Measurements from ENCODE around the gene HOXD11. TPM values are rescaled to one million over a fixed set of nuclear protein-coding genes. Genes with fewer than 3 reads are reported as not detected.
A peak's percentile ranks its signal among the peaks of the same experiment; 100 is the strongest.

The HOXD11 gene
- total and polyA plus RNA-seq, 2 of the 13 experiments (the other 11 are each of a cell fraction or from before 2014, with no cell fraction given): not detected

- TF ChIP-seq ZUFSP (CRISPR knock-in tag; IDR thresholded peaks at IDR 0.05; ENCODE audit: borderline replicate concordance) (no peak), ZHX1 (CRISPR knock-in tag; IDR thresholded peaks at IDR 0.05; ENCODE audit: low read depth) (no peak), FOXC1 (CRISPR knock-in tag; IDR thresholded peaks at IDR 0.05; ENCODE audit: borderline replicate concordance) (peak; percentile 92), ZNF431 (CRISPR knock-in tag; IDR thresholded peaks at IDR 0.05; ENCODE audit: borderline replicate concordance, low read depth) (0 out of 2 replicates have a peak, but pooled peaks have one; percentile 59), ZNF17 (CRISPR knock-in tag; IDR thresholded peaks at IDR 0.05) (no peak), MLX (CRISPR knock-in tag; IDR thresholded peaks at IDR 0.05) (peak; percentile 39; the same call in 1 of the 2 replicates), ZNF7 (CRISPR knock-in tag; IDR thresholded peaks at IDR 0.05) (no peak), KDM6A (CRISPR knock-in tag; IDR thresholded peaks at IDR 0.05; ENCODE audit: low read depth) (no peak), ZNF703 (CRISPR knock-in tag; IDR thresholded peaks at IDR 0.05; ENCODE audit: borderline replicate concordance) (0 out of 2 replicates have a peak, but pooled peaks have one; percentile 16), FOXA1 (IDR thresholded peaks at IDR 0.05) (no peak), FOXA1 (CRISPR knock-in tag; IDR thresholded peaks at IDR 0.05) (no peak; the same call in 1 of the 2 replicates), ZNF496 (CRISPR knock-in tag; IDR thresholded peaks at IDR 0.05; ENCODE audit: insufficient replicate concordance) (no peak), ZNF740 (CRISPR knock-in tag; IDR thresholded peaks at IDR 0.05) (no peak; the same call in 1 of the 2 replicates), KAT2B (IDR thresholded peaks at IDR 0.05; ENCODE audit: borderline replicate concordance, low read depth, low read length) (no peak), MXD4 (CRISPR knock-in tag; IDR thresholded peaks at IDR 0.05) (peak; percentile 53; the same call in 1 of the 2 replicates), GFI1 (CRISPR knock-in tag; IDR thresholded peaks at IDR 0.05; ENCODE audit: borderline replicate concordance) (no peak), ZNF274 (CRISPR knock-in tag; IDR thresholded peaks at IDR 0.05) (peak; percentile 85), ZNF281 (CRISPR knock-in tag; IDR thresholded peaks at IDR 0.05; ENCODE audit: borderline replicate concordance) (no peak), ATF7 (IDR thresholded peaks at IDR 0.05) (no peak), ATF7 (CRISPR knock-in tag; IDR thresholded peaks at IDR 0.05) (no peak), DDIT3 (CRISPR knock-in tag; IDR thresholded peaks at IDR 0.05) (no peak)
Observed at GRCh38 chr2:176140513-176141317, 33.6 kb downstream of the HOXD11 start (continued).
